ENCODE measurements around the gene CACNB4. TPM values are rescaled to one million over a fixed set of nuclear protein-coding genes. Genes with fewer than 3 reads are reported as not detected.

CACNB4 gene
- total RNA-seq, 1 donor from 2014 or later: 3.7 TPM

- H3K27ac ChIP-seq: no peak overlapping the region
- intact Hi-C loops (cut with DNase I): no loop called here
- no peaks in the 10 kb centered on the region for H3K9me3 ChIP-seq
- H3K4me3 ChIP-seq: no peak overlapping the region
- H3K27me3 ChIP-seq: no peaks in the 10 kb centered on the region
- TF ChIP-seq CTCF (IDR thresholded peaks at IDR 0.05): no peak
- H3K4me1 ChIP-seq: no peaks in the 10 kb centered on the region
- no peak for DNase-seq (ENCODE audit: low spot score in 2 of 2)
- no peaks in the 10 kb centered on the region for H3K36me3 ChIP-seq
Observed at GRCh38 chr2:152088006-152088405, 10.8 kb downstream of the CACNB4 start.

- H3K27me3 ChIP-seq: no peaks in the 10 kb centered on the region
- no peak for TF ChIP-seq CTCF (IDR thresholded peaks at IDR 0.05)
- intact Hi-C loops (cut with DNase I): no loop called here
- no peaks in the 10 kb centered on the region for H3K36me3 ChIP-seq
- H3K4me3 ChIP-seq: no peak overlapping the region
- no peaks in the 10 kb centered on the region for H3K4me1 ChIP-seq
- DNase-seq (ENCODE audit: low spot score in 2 of 2): no peak
- no peaks in the 10 kb centered on the region for H3K9me3 ChIP-seq
- no peak overlapping the region for H3K27ac ChIP-seq
Observed at GRCh38 chr2:152086231-152086630, 12.6 kb downstream of the CACNB4 start.

- no peak for TF ChIP-seq CTCF (IDR thresholded peaks at IDR 0.05)
- DNase-seq (ENCODE audit: low spot score in 2 of 2): no peak
- Histone ChIP-seq H3K9me3 (no peaks in the 10 kb centered on the region), H3K36me3 (no peaks in the 10 kb centered on the region), H3K4me3 (no peak overlapping the region), H3K27ac (no peak overlapping the region), H3K27me3 (no peaks in the 10 kb centered on the region), H3K4me1 (no peaks in the 10 kb centered on the region)
- intact Hi-C loops (cut with DNase I): no loop called here
Observed at GRCh38 chr2:152084076-152084475, 14.8 kb downstream of the CACNB4 start.

GRCh38 chr2:152083202-152083875 is 15.5 kb downstream of the CACNB4 start:
- Histone ChIP-seq H3K27me3 (no peaks in the 10 kb centered on the region), H3K27ac (no peak overlapping the region), H3K4me3 (no peak overlapping the region), H3K4me1 (no peaks in the 10 kb centered on the region), H3K36me3 (no peaks in the 10 kb centered on the region), H3K9me3 (no peaks in the 10 kb centered on the region)
- DNase-seq (ENCODE audit: low spot score in 2 of 2): no peak
- intact Hi-C loops (cut with DNase I): no loop called here
- no peak for TF ChIP-seq CTCF (IDR thresholded peaks at IDR 0.05)

- H3K27ac ChIP-seq: no peak overlapping the region
- TF ChIP-seq CTCF (IDR thresholded peaks at IDR 0.05): no peak
- no peaks in the 10 kb centered on the region for H3K27me3 ChIP-seq
- H3K36me3 ChIP-seq: no peaks in the 10 kb centered on the region
- DNase-seq (ENCODE audit: low spot score in 2 of 2): no peak
- intact Hi-C loops (cut with DNase I): no loop called here
- H3K4me3 ChIP-seq: no peak overlapping the region
- H3K4me1 ChIP-seq: peaks cover 0 to 4% of the 10 kb centered on the region in 2 donors
- no peaks in the 10 kb centered on the region for H3K9me3 ChIP-seq
Observed at GRCh38 chr2:152078662-152079061, 20.2 kb downstream of the CACNB4 start.

GRCh38 chr2:152078023-152078422 is 20.8 kb downstream of the CACNB4 start:
- no peak for TF ChIP-seq CTCF (IDR thresholded peaks at IDR 0.05)
- Histone ChIP-seq H3K36me3 (no peaks in the 10 kb centered on the region), H3K4me3 (no peak overlapping the region), H3K4me1 (peaks cover 0 to 4% of the 10 kb centered on the region in 2 donors), H3K27me3 (no peaks in the 10 kb centered on the region), H3K9me3 (no peaks in the 10 kb centered on the region), H3K27ac (no peak overlapping the region)
- intact Hi-C loops (cut with DNase I): no loop called here
- DNase-seq (ENCODE audit: low spot score in 2 of 2): no peak
